SK-N-SH (cell line): ENCODE measurements around the gene ZNF503.

Experiments
- POLR2AphosphoS5 ChIP-seq: IDR thresholded peaks from 2 replicates; pipeline ENCODE4 v1.6.1; 2012; ENCODE audit warnings: low read depth, low read length
- RAD21 ChIP-seq: IDR thresholded peaks from 2 replicates; pipeline ENCODE4 v1.6.1; 2012; ENCODE audit warnings: mild to moderate bottlenecking, low read length
- TCF12 ChIP-seq: IDR thresholded peaks from 2 replicates; pipeline ENCODE4 v1.4.0; 2012
- YY1 ChIP-seq: IDR thresholded peaks from 2 replicates; pipeline ENCODE4 v1.4.0; 2012; ENCODE audit warnings: low read depth, mild to moderate bottlenecking
- TF ChIP-seq, protein P1 (sequence below): IDR thresholded peaks from 2 replicates; pipeline ENCODE4 v1.4.0; 2012; ENCODE audit warnings: low read depth, borderline replicate concordance
- TF ChIP-seq, protein P2 (sequence below): fragments of 200-600 bp; sonication (generic); IDR thresholded peaks from 2 replicates; pipeline ENCODE4 v1.6.1; 2017; ENCODE audit warnings: antibody characterized with exemption, mild to moderate bottlenecking, moderate library complexity
- TF ChIP-seq, protein P3 (sequence below): IDR thresholded peaks from 2 replicates; pipeline ENCODE4 v1.6.1; 2012; ENCODE audit warnings: mild to moderate bottlenecking, low read depth, low read length, moderate library complexity
- TF ChIP-seq, protein P4 (sequence below): fragments of 150-350 bp; IDR thresholded peaks from 2 replicates; pipeline ENCODE4 v1.6.1; 2017; ENCODE audit warnings: antibody characterized with exemption, low read length, low read depth, borderline replicate concordance

DNA sequence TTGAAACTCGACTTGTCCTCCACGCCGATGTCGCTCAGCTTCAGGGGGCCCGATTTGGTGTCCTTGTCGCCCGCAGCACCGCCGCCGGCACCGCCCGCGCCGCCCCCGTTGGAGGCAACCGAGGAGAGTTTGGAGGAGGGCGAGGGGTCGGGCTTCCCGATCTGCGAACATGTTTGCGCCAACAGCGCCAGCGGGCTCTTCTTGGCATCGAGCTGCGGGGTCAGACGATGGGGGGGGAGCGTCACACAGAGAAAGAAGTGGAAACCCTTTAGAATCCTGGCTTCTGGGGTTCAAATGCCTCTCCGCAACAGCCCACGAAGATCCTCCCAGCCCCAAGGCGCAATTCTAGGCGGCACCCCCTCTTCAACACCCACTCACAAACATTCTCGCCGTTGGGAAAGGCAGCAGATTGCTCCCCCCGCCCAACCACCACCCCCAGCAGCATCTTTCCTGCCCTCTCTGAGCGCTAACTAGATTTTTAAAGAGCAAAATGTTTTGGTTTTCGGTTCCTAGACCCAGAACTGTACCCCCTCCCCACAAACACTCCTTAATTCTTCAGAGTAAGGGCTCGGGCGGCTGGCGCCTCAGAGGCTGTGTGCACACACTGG lies 1.3 kb downstream of the ZNF503 start:
- TF ChIP-seq, protein P1, sequence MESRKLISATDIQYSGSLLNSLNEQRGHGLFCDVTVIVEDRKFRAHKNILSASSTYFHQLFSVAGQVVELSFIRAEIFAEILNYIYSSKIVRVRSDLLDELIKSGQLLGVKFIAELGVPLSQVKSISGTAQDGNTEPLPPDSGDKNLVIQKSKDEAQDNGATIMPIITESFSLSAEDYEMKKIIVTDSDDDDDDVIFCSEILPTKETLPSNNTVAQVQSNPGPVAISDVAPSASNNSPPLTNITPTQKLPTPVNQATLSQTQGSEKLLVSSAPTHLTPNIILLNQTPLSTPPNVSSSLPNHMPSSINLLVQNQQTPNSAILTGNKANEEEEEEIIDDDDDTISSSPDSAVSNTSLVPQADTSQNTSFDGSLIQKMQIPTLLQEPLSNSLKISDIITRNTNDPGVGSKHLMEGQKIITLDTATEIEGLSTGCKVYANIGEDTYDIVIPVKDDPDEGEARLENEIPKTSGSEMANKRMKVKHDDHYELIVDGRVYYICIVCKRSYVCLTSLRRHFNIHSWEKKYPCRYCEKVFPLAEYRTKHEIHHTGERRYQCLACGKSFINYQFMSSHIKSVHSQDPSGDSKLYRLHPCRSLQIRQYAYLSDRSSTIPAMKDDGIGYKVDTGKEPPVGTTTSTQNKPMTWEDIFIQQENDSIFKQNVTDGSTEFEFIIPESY, result no peak
- TF ChIP-seq, protein P2, sequence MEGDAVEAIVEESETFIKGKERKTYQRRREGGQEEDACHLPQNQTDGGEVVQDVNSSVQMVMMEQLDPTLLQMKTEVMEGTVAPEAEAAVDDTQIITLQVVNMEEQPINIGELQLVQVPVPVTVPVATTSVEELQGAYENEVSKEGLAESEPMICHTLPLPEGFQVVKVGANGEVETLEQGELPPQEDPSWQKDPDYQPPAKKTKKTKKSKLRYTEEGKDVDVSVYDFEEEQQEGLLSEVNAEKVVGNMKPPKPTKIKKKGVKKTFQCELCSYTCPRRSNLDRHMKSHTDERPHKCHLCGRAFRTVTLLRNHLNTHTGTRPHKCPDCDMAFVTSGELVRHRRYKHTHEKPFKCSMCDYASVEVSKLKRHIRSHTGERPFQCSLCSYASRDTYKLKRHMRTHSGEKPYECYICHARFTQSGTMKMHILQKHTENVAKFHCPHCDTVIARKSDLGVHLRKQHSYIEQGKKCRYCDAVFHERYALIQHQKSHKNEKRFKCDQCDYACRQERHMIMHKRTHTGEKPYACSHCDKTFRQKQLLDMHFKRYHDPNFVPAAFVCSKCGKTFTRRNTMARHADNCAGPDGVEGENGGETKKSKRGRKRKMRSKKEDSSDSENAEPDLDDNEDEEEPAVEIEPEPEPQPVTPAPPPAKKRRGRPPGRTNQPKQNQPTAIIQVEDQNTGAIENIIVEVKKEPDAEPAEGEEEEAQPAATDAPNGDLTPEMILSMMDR, result no peak
- TF ChIP-seq, protein P3, sequence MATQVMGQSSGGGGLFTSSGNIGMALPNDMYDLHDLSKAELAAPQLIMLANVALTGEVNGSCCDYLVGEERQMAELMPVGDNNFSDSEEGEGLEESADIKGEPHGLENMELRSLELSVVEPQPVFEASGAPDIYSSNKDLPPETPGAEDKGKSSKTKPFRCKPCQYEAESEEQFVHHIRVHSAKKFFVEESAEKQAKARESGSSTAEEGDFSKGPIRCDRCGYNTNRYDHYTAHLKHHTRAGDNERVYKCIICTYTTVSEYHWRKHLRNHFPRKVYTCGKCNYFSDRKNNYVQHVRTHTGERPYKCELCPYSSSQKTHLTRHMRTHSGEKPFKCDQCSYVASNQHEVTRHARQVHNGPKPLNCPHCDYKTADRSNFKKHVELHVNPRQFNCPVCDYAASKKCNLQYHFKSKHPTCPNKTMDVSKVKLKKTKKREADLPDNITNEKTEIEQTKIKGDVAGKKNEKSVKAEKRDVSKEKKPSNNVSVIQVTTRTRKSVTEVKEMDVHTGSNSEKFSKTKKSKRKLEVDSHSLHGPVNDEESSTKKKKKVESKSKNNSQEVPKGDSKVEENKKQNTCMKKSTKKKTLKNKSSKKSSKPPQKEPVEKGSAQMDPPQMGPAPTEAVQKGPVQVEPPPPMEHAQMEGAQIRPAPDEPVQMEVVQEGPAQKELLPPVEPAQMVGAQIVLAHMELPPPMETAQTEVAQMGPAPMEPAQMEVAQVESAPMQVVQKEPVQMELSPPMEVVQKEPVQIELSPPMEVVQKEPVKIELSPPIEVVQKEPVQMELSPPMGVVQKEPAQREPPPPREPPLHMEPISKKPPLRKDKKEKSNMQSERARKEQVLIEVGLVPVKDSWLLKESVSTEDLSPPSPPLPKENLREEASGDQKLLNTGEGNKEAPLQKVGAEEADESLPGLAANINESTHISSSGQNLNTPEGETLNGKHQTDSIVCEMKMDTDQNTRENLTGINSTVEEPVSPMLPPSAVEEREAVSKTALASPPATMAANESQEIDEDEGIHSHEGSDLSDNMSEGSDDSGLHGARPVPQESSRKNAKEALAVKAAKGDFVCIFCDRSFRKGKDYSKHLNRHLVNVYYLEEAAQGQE, result no peak
- TF ChIP-seq, protein P4, sequence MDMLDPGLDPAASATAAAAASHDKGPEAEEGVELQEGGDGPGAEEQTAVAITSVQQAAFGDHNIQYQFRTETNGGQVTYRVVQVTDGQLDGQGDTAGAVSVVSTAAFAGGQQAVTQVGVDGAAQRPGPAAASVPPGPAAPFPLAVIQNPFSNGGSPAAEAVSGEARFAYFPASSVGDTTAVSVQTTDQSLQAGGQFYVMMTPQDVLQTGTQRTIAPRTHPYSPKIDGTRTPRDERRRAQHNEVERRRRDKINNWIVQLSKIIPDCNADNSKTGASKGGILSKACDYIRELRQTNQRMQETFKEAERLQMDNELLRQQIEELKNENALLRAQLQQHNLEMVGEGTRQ, result no peak
- TF ChIP-seq TCF12, result no peak
- TF ChIP-seq POLR2AphosphoS5, result peak; percentile 41; the same call in 1 of the 2 replicates
- TF ChIP-seq YY1, result no peak
- TF ChIP-seq RAD21, result no peak
